ENCODE data around the gene DOCK4.

Gene DOCK4

DNA sequence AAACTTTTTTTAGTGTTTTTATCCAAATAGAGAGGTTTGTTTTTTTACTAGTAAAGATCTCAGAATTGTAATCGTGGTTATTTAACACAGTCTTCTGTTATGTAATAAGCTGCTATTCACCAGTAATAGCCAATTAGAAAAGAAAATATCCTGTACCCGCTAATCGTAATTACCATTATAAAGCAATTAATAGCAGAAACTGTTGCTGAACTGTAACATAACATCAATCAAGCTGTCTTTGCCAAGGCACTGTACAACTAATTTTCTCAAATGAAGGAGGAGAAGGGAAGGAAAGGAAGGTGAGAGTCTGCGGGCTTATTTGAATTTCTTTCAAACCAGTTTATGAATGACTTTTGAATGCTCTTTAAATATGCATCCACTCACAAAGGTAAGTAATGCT lies 9.6 kb upstream of the DOCK4 start:
- in situ Hi-C loops (cut with MboI; ENCODE audit: low sequenced_read_pairs): no loop called here

GRCh38 chr7:112214883-112215282 lies 8.7 kb upstream of the DOCK4 start:
- in situ Hi-C loops (cut with MboI; ENCODE audit: low sequenced_read_pairs): no loop called here

- in situ Hi-C loops (cut with MboI; ENCODE audit: low sequenced_read_pairs): no loop called here
These were observed 8.1 kb upstream of the DOCK4 start for GRCh38 chr7:112214268-112214667.

- in situ Hi-C loops (cut with MboI; ENCODE audit: low sequenced_read_pairs): no loop called here
These were observed 7.5 kb upstream of the DOCK4 start for GRCh38 chr7:112213735-112214134.

GRCh38 chr7:112212571-112212970 lies 6.4 kb upstream of the DOCK4 start:
- in situ Hi-C loops (cut with MboI; ENCODE audit: low sequenced_read_pairs): no loop called here

- in situ Hi-C loops (cut with MboI; ENCODE audit: low sequenced_read_pairs): no loop called here
These were observed 5.2 kb upstream of the DOCK4 start for GRCh38 chr7:112211348-112211907.

DNA sequence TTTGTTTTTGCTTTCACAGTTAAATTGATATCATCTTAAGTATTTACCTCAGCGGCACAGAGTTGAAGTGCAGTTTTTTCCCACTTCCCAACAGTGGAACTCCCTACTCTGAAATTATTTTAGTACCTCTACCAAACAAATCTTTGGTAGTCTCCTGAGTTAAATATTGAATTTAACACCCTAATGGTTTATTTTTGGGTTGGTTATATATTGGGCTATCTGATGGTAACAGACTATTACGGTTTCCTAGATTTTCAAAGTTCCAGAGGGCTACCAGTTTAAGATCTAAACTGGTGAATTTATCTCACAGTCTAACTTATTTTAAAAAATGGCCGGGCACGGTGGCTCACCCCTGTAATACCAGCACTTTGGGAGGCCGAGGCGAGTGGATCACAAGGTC lies 1.6 kb upstream of the DOCK4 start:
- in situ Hi-C loops (cut with MboI; ENCODE audit: low sequenced_read_pairs): no loop called here

- in situ Hi-C loops (cut with MboI; ENCODE audit: low sequenced_read_pairs): no loop called here
These were observed 893 bp upstream of the DOCK4 start for GRCh38 chr7:112206991-112207592.

DNA sequence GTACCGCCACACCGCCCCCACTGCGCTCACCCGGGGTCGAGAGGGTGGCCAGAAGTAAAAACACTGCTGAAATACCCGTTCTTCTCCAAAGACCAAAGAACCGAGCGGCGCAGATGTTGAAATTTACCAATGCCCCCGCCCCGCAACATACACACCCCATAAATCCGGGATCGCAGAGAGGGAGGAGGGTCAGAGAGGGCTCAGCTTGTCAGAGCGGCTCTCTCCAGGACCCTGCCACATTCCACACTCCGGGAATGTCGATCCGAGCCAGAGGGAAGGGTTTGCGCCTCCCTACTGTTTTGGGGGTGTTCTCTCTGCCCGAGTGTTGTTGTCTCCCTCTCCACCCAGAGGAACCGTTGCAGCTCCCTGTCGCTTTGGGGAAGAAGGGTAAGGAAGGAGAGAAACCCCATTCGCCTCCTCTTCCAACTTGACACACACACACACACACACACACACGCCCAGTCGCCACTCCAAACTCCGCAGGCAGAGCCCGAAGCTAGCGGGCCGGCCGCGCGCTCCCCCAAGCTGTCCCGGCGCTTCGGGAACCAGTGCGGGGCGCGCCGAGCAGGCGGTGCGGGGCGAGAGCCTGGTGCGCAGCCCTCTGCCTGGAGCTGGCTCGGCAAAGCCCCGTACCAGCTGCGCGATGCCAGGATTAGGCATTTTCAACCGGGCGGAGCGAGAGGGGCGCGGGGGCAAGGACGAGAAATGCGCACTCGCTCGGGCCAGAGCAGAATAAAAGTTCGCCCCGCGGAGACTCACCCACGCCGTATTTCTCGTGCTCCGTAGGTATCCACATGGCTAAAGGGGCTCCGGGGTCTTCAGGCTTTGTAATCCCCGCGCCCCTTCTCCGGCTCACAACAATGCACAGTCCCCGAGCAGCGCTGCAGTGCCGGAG lies 609 bp downstream of the DOCK4 start:
- in situ Hi-C loops (cut with MboI; ENCODE audit: low sequenced_read_pairs): no loop called here

DNA sequence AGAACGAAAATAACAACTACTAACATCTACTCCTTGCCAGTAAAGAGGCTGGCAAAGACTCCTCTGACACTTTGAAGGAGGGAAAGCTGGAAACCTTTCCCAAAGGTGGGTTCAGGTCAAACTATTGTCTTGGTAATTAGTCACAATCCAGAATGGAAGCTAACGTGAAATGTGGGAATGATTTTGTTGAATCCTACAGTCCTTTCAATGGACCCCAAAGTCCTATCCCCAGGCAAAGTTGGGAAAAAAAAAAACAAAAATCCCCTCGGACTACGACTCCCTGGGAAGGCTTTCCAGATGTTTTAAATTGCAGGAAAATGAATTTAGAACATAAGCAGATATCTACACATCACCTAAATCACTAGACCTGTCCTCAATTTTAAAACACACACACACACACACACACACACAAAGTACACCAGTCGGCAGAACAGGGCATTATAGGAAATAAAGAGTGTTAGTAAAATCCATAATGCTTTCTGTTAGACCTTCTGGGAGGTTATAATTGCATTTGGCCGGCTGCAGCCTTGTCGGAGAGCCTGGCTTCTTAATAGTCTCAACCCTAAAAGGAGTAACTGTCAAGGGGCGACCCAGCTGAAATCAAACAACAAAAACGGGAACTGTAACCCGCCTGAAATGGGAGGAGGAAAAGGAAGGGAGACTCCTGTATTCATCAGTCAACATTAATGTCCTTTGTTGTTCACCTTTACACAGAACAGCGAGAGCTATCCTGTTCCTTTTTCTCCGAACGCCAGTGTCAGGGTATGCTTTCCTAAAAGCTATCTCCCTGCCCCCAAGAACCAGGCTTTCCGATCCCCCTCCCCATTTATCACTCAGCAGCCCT lies 1.5 kb downstream of the DOCK4 start:
- in situ Hi-C loops (cut with MboI; ENCODE audit: low sequenced_read_pairs): no loop called here

DNA sequence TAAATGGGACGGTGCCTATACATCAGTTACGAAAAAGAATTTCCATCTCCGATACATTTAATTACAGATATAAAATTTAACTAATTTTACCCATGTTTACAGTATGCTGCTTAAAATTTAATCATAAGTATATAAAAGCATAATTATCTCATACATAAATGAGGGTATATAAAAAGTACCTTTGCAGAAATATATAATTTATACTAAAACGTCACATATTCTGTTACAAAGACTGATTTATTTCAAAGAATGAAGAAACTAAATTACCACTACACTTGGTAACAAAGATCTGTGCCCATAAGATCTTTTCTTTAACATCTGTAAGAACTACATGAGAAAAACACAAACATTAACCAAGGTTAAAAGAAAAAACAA lies 2.8 kb downstream of the DOCK4 start:
- in situ Hi-C loops (cut with MboI; ENCODE audit: low sequenced_read_pairs): no loop called here

GRCh38 chr7:112202816-112203215 lies 3.4 kb downstream of the DOCK4 start:
- in situ Hi-C loops (cut with MboI; ENCODE audit: low sequenced_read_pairs): no loop called here

DNA sequence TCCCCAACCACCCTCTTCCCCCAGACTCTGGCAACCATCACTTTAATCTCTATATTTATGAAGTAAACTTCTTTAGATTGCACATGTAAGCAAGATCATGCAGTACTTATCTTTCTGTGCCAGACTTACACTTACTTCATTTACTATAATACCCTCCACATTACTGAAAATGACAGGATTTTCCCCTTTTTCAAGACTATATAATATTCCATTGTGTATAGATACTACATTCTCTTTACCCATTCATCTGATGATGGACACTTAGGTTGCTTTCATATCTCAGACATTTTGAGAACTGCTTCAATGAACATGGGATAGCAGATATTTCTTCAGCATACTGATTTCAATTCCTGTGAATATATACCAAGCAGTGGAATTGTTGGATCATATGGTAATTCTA lies 4.4 kb downstream of the DOCK4 start:
- in situ Hi-C loops (cut with MboI; ENCODE audit: low sequenced_read_pairs): no loop called here

- in situ Hi-C loops (cut with MboI; ENCODE audit: low sequenced_read_pairs): no loop called here
These were observed 4.8 kb downstream of the DOCK4 start for GRCh38 chr7:112201411-112201810.

- in situ Hi-C loops (cut with MboI; ENCODE audit: low sequenced_read_pairs): no loop called here
These were observed 6.5 kb downstream of the DOCK4 start for GRCh38 chr7:112199672-112200071.

DNA sequence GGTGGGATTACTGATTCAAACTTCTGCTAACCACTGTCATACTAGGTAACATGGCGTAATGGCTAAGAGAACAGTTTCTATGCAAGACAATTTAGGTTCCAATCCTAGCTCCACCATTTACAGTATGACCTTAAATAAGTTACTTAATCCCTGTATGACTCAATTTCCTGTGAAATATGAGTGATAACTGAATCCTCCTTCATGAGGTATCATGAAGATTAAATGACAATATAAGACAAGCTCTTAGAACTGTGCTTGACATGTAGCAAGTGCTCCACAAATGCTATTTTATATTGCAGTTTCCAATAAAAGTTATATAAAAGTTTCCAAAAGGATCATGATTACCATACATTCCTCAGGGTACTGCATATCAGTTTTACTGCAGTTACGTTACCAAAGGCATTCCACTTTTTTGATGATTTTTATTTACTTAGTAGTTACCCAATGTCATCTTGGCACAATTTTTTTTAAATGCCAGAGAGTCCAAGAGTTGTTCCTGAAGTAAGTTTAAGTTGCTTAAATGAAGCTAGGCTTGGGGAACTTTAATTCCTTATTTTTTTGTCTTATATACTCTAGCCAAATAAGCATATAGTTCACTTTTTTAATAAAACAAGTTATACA lies 7.1 kb downstream of the DOCK4 start:
- in situ Hi-C loops (cut with MboI; ENCODE audit: low sequenced_read_pairs): no loop called here

- in situ Hi-C loops (cut with MboI; ENCODE audit: low sequenced_read_pairs): no loop called here
These were observed 8.9 kb downstream of the DOCK4 start for GRCh38 chr7:112197322-112197721.

DNA sequence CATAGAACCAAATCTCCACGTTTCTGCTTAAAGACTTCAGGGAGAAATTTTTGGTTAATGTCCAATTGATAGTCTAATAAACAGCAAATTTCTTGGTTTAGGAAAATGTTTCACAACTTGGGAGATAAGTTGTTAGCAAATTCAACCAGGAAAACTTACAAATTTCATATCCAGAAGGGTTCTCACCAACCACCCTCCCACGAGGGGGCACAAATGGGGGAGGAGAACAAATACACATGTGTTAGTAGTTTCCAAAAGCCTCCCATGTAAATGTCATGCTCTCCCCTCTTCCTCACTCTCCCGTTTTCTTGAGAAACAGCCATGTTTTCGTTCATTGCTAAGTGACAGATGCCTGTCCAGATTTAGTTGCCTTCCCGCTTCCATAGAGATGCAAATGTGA lies 10.5 kb downstream of the DOCK4 start:
- in situ Hi-C loops (cut with MboI; ENCODE audit: low sequenced_read_pairs): no loop called here

GRCh38 chr7:112193915-112194502 lies 12.2 kb downstream of the DOCK4 start:
- in situ Hi-C loops (cut with MboI; ENCODE audit: low sequenced_read_pairs): no loop called here
